SKM-1 (cell line): ENCODE measurements around the gene MYH3.
"Not testable (repeated sequence)": the region's sequence is repeated elsewhere in the genome, so short reads cannot be mapped to it uniquely, and the experiment has no call there.

Experiments
- DNase-seq: peaks from one replicate; lab custom pipeline; 2025; ENCODE audit not compliant: unreplicated experiment; lab: John Stamatoyannopoulos, UW

The MYH3 gene

GRCh38 chr17:10657148-10657547 is at the start of gene MYH3:
TSS of gene MYH3 (minus strand) at chr17:10657309. CDS start at chr17:10655064, 2,245 bp downstream.
- DNase-seq, result no peak

- DNase-seq, result no peak
These were observed 48.6 kb upstream of the MYH3 start for GRCh38 chr17:10705727-10706126.

- no peak for DNase-seq
These were observed 45.5 kb upstream of the MYH3 start for GRCh38 chr17:10702574-10702973.

- DNase-seq, result no peak
These were observed 42.7 kb upstream of the MYH3 start for GRCh38 chr17:10699856-10700255.

GRCh38 chr17:10698096-10698818 is 41.1 kb upstream of the MYH3 start:
- DNase-seq, result no peak

GRCh38 chr17:10697092-10698081 is 40.3 kb upstream of the MYH3 start, which contains the start of the genes ADPRM and SCO1:
TSS of gene ADPRM (plus strand) at chr17:10697594. CDS start at chr17:10704927, 7,333 bp downstream.
TSS of gene SCO1 (minus strand) at chr17:10697533. CDS start at chr17:10697507, 26 bp downstream.
- DNase-seq, result peak; percentile 44

- not testable (repeated sequence) for DNase-seq
These were observed 38.8 kb upstream of the MYH3 start for GRCh38 chr17:10695875-10696407.

GRCh38 chr17:10687499-10687898 is 30.4 kb upstream of the MYH3 start:
- DNase-seq, result no peak

- DNase-seq, result no peak
These were observed 26.7 kb upstream of the MYH3 start for GRCh38 chr17:10683853-10684252.

- DNase-seq, result no peak
These were observed 24.8 kb upstream of the MYH3 start for GRCh38 chr17:10681866-10682446.

GRCh38 chr17:10674704-10675103 is 17.6 kb upstream of the MYH3 start:
- no peak for DNase-seq

- no peak for DNase-seq
These were observed 16.2 kb upstream of the MYH3 start for GRCh38 chr17:10673312-10673711.

- DNase-seq, result no peak
These were observed 11.7 kb upstream of the MYH3 start for GRCh38 chr17:10668775-10669174.

- no peak for DNase-seq
These were observed 9.8 kb upstream of the MYH3 start for GRCh38 chr17:10666906-10667305.

- DNase-seq, result no peak
These were observed 7.5 kb upstream of the MYH3 start for GRCh38 chr17:10664571-10664970.

- no peak for DNase-seq
These were observed 6.1 kb upstream of the MYH3 start for GRCh38 chr17:10663231-10663630.

- DNase-seq, result no peak
These were observed 4.3 kb upstream of the MYH3 start for GRCh38 chr17:10661437-10661836.

GRCh38 chr17:10657879-10658278 is 770 bp upstream of the MYH3 start:
- DNase-seq, result no peak

GRCh38 chr17:10653987-10654386 is 3.1 kb downstream of the MYH3 start:
- no peak for DNase-seq

- no peak for DNase-seq
These were observed 4.0 kb downstream of the MYH3 start for GRCh38 chr17:10652984-10653659.

- no peak for DNase-seq
These were observed 5.2 kb downstream of the MYH3 start for GRCh38 chr17:10651927-10652326.
